Esophagus muscularis mucosa (tissue), 3 donors: ENCODE data around the gene GLI3.

Experiments used
- POLR2A ChIP-seq: fragments of 450-650 bp; IDR thresholded peaks from one replicate; pipeline ENCODE4 v1.6.1; 2017; ENCODE audit warnings: antibody characterized with exemption, moderate library complexity, mild to moderate bottlenecking, low read depth
- POLR2AphosphoS5 ChIP-seq, 2 donors: sonication (generic); formaldehyde crosslinking; IDR thresholded peaks; one replicate each; pipeline ENCODE4 v1.6.1; 2017; ENCODE audit warnings: antibody characterized with exemption in 2 of 2
- TF ChIP-seq, protein P1 (sequence below), 3 experiments: fragments of 200-600 bp in 2 of 3; fragments of 450-650 bp in 1 of 3; sonication (generic) in 2 of 3; IDR thresholded peaks; one replicate each; pipeline ENCODE4 v1.5.1; 2017 to 2019; ENCODE audit warnings: antibody characterized with exemption in 3 of 3, mild to moderate bottlenecking in 2 of 3, moderate library complexity in 1 of 3

- TF ChIP-seq, protein P1, sequence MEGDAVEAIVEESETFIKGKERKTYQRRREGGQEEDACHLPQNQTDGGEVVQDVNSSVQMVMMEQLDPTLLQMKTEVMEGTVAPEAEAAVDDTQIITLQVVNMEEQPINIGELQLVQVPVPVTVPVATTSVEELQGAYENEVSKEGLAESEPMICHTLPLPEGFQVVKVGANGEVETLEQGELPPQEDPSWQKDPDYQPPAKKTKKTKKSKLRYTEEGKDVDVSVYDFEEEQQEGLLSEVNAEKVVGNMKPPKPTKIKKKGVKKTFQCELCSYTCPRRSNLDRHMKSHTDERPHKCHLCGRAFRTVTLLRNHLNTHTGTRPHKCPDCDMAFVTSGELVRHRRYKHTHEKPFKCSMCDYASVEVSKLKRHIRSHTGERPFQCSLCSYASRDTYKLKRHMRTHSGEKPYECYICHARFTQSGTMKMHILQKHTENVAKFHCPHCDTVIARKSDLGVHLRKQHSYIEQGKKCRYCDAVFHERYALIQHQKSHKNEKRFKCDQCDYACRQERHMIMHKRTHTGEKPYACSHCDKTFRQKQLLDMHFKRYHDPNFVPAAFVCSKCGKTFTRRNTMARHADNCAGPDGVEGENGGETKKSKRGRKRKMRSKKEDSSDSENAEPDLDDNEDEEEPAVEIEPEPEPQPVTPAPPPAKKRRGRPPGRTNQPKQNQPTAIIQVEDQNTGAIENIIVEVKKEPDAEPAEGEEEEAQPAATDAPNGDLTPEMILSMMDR (IDR thresholded peaks at IDR 0.05), result no peak
- TF ChIP-seq POLR2A (no peak), POLR2AphosphoS5 (IDR thresholded peaks at IDR 0.05) (no peak)
Observed at GRCh38 chr7:42065015-42065414, 172.0 kb downstream of the GLI3 start.
